PC-3 (cell line): Measurements from ENCODE around the gene DMD. TPM values are rescaled to one million over a fixed set of nuclear protein-coding genes. Genes with fewer than 3 reads are reported as not detected.

Experiments
- ATAC-seq: fragments of 200-7000 bp; cut with Tn5 transposase; 2 replicates; pipeline ENCODE4 v1.9.1; 2020; ENCODE audit warnings: mild to moderate bottlenecking, moderate library complexity
- BruUV-seq: library from RNA; stranded (reverse); fragments of 400-500 nt; replicated peaks from 2 replicates; lab custom pipeline; 2021; lab: Mats Ljungman, UMichigan
- CTCF ChIA-PET: fragments of 300-600 bp; sonication (Branson Sonifier 250); formaldehyde crosslinking; loops from one replicate; lab custom pipeline; 2022; ENCODE audit warnings: antibody characterized with exemption; lab: Charles Lee
- POLR2A ChIA-PET: fragments of 300-600 bp; sonication (Branson Sonifier 250); formaldehyde crosslinking; loops from one replicate; lab custom pipeline; 2022; ENCODE audit warnings: antibody characterized with exemption; ENCODE audit not compliant: unreplicated experiment; lab: Charles Lee
- DNase-seq: peaks from one replicate; pipeline ENCODE4 v3.0.0-alpha.2; 2015
- H2AFZ ChIP-seq: fragments of 300-600 bp; sonication (generic); 2 replicates; pipeline ENCODE4 v1.6.0; 2016; ENCODE audit warnings: antibody characterized with exemption, low read length
- H3F3A ChIP-seq: fragments of 300-600 bp; sonication (generic); one replicate; pipeline ENCODE4 v1.6.0; 2017; ENCODE audit warnings: antibody characterized with exemption, low read length, control low read depth, mild to moderate bottlenecking; ENCODE audit not compliant: unreplicated experiment
- H3K27ac ChIP-seq: fragments of 300-600 bp; sonication (generic); 2 replicates; pipeline ENCODE4 v1.5.1; 2016; ENCODE audit warnings: mild to moderate bottlenecking, low read length
- H3K27me3 ChIP-seq: fragments of 300-600 bp; sonication (generic); 2 replicates; pipeline ENCODE4 v1.6.1; 2016; ENCODE audit warnings: low read length, mixed read lengths
- H3K36me3 ChIP-seq: fragments of 300-600 bp; sonication (generic); 2 replicates; pipeline ENCODE4 v1.6.1; 2016; ENCODE audit warnings: low read depth, mixed run types, low read length, mixed read lengths
- H3K4me1 ChIP-seq: fragments of 300-600 bp; sonication (generic); 2 replicates; pipeline ENCODE4 v1.5.1; 2016; ENCODE audit warnings: low read length; ENCODE audit not compliant: insufficient read depth
- H3K4me2 ChIP-seq: fragments of 300-600 bp; sonication (generic); 2 replicates; pipeline ENCODE4 v1.6.0; 2016; ENCODE audit warnings: low read length
- H3K4me3 ChIP-seq: fragments of 300-600 bp; sonication (generic); 2 replicates; pipeline ENCODE4 v1.5.1; 2016; ENCODE audit warnings: mild to moderate bottlenecking, low read length, mixed read lengths
- H3K79me2 ChIP-seq: fragments of 300-600 bp; sonication (generic); 2 replicates; pipeline ENCODE4 v1.6.1; 2017; ENCODE audit warnings: low read length, mixed read lengths
- H3K9ac ChIP-seq: fragments of 300-600 bp; sonication (generic); 2 replicates; pipeline ENCODE4 v1.6.0; 2016; ENCODE audit warnings: mild to moderate bottlenecking, low read length
- H3K9me2 ChIP-seq: fragments of 300-600 bp; sonication (generic); replicated peaks from 2 replicates; pipeline ENCODE4 v1.6.1; 2016; ENCODE audit warnings: mixed run types, low read length, mixed read lengths
- H3K9me3 ChIP-seq: fragments of 300-600 bp; sonication (generic); 2 replicates; pipeline ENCODE4 v1.6.1; 2016; ENCODE audit warnings: low read length, mixed read lengths
- H4K20me1 ChIP-seq: fragments of 300-600 bp; sonication (generic); 2 replicates; pipeline ENCODE4 v1.6.1; 2016; ENCODE audit warnings: low read length, mixed read lengths
- EZH2 ChIP-seq: fragments of 300-600 bp; sonication (generic); IDR thresholded peaks from one replicate; pipeline ENCODE4 v1.6.1; 2017; ENCODE audit warnings: antibody characterized with exemption, mild to moderate bottlenecking, low read length; ENCODE audit not compliant: unreplicated experiment
- EZH2phosphoT487 ChIP-seq: fragments of 300-600 bp; sonication (generic); IDR thresholded peaks from 2 replicates; pipeline ENCODE4 v1.6.1; 2018; ENCODE audit warnings: mild to moderate bottlenecking, antibody characterized with exemption, low read length, borderline replicate concordance
- intact Hi-C: fragments of 100-400 bp; cut with micrococcal nuclease; formaldehyde crosslinking; loops from 2 replicates; pipeline ENCODE4 v1.9.0; 2023
- total RNA-seq: library from RNA; depleted of rRNA; stranded (reverse); fragments of >200 nt; gene quantifications from 2 replicates; pipeline ENCODE4 v1.2.3, GENCODE V29; 2014
- TF ChIP-seq, protein P1 (sequence below): fragments of 300-600 bp; sonication (generic); conservative IDR thresholded peaks from 2 replicates; pipeline ENCODE4 v1.5.1; 2017; ENCODE audit warnings: antibody characterized with exemption, low read depth, mild to moderate bottlenecking, low read length

Gene DMD
- total RNA-seq, 1 experiment from 2014 or later = not detected

DNA sequence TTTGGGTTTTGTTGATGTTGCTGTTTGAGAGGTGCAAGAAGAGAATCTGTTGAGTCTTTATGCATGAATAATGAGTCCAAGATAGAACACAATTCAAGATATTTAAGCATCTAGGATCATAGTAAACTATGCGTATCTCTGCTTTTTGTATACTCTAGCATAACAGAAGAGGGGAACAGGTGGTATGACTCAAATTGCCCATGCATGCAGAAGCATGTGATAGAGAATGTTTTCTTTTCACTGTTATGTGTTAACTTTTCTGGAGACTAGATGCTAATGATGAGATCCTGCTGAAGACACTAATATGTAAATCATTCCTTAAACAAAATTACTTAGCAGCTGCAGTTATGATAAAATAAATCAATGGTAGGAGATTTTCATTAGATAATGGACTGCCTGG, 1974.2 kb downstream of the DMD start:
- ChIA-PET CTCF (no interaction called here), POLR2A (no interaction called here)
- Histone ChIP-seq H3K27ac (no peak overlapping the region), H3K79me2 (no peaks in the 10 kb centered on the region), H3K27me3 (no peaks in the 10 kb centered on the region), H3K4me3 (no peak overlapping the region), H3K4me1 (no peaks in the 10 kb centered on the region), H2AFZ (no peak overlapping the region), H3K9me3 (no peaks in the 10 kb centered on the region), H3F3A (no peaks in the 10 kb centered on the region), H3K9ac (no peak overlapping the region), H4K20me1 (no peaks in the 10 kb centered on the region), H3K36me3 (no peaks in the 10 kb centered on the region), H3K9me2 (no peaks in the 10 kb centered on the region), H3K4me2 (no peak overlapping the region)
- TF ChIP-seq EZH2 = no peak
- no peak for TF ChIP-seq EZH2phosphoT487
- TF ChIP-seq, protein P1, sequence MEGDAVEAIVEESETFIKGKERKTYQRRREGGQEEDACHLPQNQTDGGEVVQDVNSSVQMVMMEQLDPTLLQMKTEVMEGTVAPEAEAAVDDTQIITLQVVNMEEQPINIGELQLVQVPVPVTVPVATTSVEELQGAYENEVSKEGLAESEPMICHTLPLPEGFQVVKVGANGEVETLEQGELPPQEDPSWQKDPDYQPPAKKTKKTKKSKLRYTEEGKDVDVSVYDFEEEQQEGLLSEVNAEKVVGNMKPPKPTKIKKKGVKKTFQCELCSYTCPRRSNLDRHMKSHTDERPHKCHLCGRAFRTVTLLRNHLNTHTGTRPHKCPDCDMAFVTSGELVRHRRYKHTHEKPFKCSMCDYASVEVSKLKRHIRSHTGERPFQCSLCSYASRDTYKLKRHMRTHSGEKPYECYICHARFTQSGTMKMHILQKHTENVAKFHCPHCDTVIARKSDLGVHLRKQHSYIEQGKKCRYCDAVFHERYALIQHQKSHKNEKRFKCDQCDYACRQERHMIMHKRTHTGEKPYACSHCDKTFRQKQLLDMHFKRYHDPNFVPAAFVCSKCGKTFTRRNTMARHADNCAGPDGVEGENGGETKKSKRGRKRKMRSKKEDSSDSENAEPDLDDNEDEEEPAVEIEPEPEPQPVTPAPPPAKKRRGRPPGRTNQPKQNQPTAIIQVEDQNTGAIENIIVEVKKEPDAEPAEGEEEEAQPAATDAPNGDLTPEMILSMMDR = no peak
- no peak for ATAC-seq
- no peak for DNase-seq
- no TSS peak for BruUV-seq
- intact Hi-C loops = no loop called here

DNA sequence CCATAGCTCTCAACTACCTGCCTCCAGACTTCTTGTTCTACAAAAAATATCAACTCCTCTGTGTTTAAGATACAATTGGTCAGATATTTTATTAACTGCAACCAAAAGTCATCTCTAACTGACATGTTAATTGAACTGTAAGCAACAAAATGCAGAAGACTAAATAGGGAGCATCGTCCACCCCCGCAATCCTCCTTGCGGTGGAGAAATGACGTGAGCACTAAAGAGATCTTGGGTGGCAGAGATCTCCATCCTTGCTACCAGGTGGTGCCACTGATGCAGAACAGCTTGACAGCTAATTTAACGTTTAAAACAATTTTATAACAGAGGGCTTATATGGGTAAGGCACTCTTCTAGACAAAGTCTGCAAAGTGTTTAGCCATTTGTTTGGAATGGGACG, 1975.1 kb downstream of the DMD start:
- Histone ChIP-seq H3K4me1 (no peaks in the 10 kb centered on the region), H3K79me2 (no peaks in the 10 kb centered on the region), H3K9me2 (no peaks in the 10 kb centered on the region), H3K36me3 (no peaks in the 10 kb centered on the region), H4K20me1 (no peaks in the 10 kb centered on the region), H2AFZ (no peak overlapping the region), H3K4me2 (no peak overlapping the region), H3K4me3 (no peak overlapping the region), H3K9me3 (no peaks in the 10 kb centered on the region), H3K27ac (no peak overlapping the region), H3K9ac (no peak overlapping the region), H3F3A (no peaks in the 10 kb centered on the region), H3K27me3 (no peaks in the 10 kb centered on the region)
- TF ChIP-seq EZH2 (no peak), EZH2phosphoT487 (no peak)
- TF ChIP-seq, protein P1 = no peak
- ChIA-PET CTCF (no interaction called here), POLR2A (no interaction called here)
- no peak for ATAC-seq
- no peak for DNase-seq
- intact Hi-C loops = no loop called here
- BruUV-seq = no TSS peak

DNA sequence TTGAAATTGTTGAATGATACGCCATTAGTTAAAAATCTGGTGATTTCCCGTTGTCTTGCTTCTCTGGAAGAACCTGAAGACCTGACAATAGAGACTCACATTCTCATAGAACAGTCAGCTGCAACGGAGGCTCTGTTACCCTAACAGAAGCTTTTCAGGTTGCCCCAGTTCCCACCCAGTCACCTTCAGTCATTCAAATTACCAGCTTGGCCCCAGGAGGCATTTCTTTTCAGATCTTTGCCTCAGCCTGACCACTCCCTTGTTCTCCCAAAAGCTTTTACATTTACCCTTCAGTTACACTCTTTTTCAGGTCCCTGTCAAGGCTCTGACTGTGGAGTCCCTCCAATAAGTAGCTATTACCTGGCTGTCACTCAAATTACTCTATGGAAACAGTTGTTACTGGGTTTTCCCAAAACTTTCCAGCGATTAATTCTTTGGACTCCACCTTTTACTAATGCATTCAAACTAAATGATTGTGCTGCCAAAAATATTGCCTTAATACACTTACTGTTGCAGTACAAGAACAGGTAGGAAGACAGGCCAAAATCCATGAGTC, 1977.3 kb downstream of the DMD start:
- Histone ChIP-seq H3K9me3 (no peaks in the 10 kb centered on the region), H3K9me2 (no peaks in the 10 kb centered on the region), H3K4me3 (no peak overlapping the region), H3F3A (no peaks in the 10 kb centered on the region), H4K20me1 (no peaks in the 10 kb centered on the region), H3K27ac (no peak overlapping the region), H3K36me3 (no peaks in the 10 kb centered on the region), H3K9ac (no peak overlapping the region), H3K79me2 (no peaks in the 10 kb centered on the region), H3K4me1 (no peaks in the 10 kb centered on the region), H3K27me3 (no peaks in the 10 kb centered on the region), H3K4me2 (no peak overlapping the region), H2AFZ (no peak overlapping the region)
- CTCF ChIA-PET = no interaction called here
- intact Hi-C loops = no loop called here
- no peak for DNase-seq
- POLR2A ChIA-PET = no interaction called here
- no TSS peak for BruUV-seq
- TF ChIP-seq EZH2 (no peak), EZH2phosphoT487 (no peak)
- TF ChIP-seq, protein P1 = no peak
- no peak for ATAC-seq
